HG03196 (cell line): ENCODE results near the gene SPG7.
"Not testable (repeated sequence)": the region's sequence is repeated elsewhere in the genome, so short reads cannot be mapped to it uniquely, and the experiment has no call there.

Source experiments
- ATAC-seq: cut with Tn5 transposase; IDR thresholded peaks from one replicate; pipeline ENCODE4 v1.9.1; 2021; ENCODE audit not compliant: unreplicated experiment

Gene SPG7

DNA sequence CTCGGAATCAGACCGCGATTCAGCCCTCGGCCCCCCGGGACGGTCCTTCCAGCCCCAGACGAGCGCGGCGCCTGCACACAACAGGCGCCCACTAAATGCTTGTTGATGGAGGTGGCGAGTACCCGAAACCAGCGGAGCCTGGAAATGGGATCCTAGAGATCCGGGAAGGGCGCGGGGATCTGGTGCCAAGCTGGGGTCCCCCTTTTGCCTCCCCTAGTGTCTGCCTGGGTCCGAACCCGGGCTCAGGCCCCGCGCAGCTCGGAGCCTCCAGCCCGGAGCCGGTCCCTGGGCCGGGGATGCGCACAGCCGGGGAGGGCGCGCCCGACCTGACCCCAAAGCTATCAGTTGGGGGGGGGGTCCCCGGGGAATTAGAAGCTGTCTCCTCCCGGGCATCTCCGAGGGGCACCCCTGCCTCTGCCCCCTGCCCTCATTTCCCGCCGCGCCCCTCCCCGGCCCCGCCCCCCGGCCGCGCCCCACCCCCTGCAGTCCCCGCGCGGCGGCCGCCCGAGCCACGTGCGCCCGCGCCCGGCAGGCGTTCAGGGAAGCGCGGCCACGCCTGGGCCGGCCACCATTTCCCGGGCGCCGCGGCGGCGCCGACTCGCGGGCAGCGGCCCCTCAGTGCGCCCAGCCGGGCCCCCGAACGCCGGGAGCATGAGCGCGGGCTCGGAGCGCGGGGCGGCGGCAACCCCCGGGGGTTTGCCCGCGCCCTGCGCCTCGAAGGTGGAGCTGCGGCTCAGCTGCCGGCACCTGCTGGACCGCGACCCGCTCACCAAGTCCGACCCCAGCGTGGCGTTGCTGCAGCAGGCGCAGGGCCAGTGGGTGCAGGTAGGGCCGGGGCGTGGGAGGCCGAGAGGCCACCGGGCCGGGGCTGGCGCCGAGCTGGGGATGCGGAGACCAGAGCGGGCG lies 67.3 kb downstream of the SPG7 start, which contains the start of gene CPNE7:
TSS of gene CPNE7 (plus strand) at position 512 of the 906 bp plus-strand sequence. CDS start at position 652, 140 bp downstream.
- no peak for ATAC-seq

DNA sequence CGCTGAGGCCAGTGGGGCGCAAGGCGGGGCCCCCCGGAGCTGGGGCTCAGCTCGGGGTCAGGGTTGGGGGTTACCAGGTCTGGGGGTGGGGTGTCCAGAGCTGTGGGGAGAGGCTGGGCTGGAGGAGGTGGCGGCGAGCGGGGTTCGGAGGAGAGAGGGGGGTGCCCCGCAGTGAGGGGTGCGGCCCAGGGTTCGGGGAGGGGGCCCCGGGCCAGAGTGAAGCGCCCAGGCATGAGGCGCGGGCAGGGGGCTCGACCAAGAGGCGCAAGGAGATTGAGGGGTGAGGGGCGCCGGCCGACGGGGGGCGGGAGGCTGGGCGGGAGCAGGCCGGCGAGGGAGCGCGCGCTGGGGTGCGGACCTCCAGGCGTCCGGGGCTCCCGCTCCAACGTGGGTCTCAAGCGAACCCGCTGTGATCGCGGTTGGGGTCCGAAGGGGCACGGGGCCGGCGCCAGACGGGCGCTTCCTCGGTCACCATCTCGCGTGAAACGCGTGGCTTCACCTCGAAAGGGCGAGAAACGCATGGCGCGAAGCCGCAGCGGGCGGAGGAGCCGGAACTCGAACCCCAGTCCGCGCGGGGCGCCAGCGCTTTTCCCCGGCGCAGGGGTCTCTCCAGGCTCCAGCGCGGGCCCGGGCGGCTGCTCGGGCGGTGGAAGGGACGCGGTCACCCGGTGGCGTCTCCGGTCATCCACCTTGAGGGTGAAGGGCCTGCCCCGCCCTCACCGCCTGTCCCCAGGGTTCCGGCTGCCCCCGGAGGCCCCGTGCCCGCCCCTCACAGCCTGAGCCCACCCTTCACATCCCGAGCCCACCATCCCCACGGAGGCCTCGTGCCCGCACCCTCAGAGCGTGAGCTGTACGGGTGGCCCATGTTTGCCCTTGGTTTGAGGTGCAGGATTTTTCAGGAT lies 68.2 kb downstream of the SPG7 start:
- ATAC-seq = no peak

DNA sequence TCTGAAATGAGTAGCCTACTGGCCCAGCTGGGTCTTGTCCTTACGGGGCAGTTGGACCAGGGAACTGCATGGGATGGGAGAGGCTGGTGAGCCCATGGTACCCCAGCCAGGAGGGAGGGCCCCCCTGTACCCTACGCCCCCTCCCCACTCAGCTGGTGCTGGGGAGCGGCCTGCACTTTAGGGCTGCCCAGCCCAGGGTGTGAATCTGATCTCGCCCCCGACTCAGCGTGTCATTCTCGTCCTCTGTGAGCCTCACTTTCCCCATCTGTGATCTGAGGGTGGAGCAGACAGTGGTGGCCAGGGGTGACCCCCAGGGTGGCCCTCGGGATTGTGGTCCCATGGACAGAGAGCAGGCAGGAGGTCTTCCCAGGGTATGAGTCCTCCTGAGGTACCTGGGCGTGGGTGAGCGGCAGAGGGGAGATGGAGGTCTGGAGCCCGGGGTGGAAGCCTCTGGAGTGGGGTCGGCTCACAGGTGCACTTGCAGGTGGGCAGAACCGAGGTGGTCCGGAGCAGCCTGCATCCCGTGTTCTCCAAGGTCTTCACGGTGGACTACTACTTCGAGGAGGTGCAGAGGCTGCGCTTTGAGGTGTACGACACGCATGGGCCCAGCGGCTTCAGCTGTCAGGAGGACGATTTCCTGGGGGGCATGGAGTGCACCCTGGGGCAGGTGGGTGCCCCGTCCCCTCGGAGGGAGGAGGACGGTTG lies 69.0 kb downstream of the SPG7 start:
- ATAC-seq = no peak

DNA sequence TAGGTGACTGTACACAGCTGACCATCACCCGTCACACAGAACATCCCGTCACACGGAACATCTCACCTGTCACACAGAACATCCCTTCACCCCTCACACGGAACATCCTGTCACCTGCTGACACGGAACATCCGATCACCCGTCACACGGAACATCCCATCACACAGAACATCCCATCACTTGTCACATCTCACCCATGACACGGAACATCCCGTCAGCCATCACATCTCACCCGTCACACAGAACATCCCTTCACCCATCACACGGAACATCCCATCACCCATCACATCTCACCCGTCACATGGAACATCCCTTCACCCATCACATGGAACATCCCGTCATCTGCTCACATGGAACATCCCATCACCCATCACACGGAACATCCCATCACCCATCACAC lies 71.1 kb downstream of the SPG7 start:
- no peak for ATAC-seq

DNA sequence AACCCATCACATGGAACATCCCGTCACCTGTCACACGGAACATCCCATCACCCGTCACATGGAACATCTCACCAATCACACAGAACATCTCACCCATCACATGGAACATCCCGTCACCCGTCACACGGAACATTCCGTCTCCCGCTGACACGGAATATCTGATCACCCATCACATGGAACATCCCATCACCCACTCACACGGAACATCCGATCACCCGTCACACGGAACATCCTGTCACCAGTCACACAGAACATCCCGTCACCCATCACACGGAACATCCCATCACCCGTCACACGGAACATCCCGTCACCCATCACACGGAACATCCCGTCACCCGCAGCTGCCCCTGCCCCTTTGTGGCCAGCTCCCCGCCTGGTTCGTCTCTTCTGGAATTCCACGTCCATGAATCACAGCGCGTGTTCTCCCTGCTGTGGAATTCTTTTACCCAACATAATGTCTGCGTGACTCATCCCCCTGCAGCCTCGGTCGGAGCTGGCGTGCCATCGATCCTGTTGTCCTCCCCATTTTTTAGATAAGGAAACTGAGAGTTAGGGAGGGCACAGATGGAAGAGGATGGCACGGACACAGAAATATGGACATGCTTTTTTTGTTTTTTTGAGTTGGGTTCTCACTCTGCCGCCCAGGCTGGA lies 73.0 kb downstream of the SPG7 start:
- ATAC-seq = no peak

DNA sequence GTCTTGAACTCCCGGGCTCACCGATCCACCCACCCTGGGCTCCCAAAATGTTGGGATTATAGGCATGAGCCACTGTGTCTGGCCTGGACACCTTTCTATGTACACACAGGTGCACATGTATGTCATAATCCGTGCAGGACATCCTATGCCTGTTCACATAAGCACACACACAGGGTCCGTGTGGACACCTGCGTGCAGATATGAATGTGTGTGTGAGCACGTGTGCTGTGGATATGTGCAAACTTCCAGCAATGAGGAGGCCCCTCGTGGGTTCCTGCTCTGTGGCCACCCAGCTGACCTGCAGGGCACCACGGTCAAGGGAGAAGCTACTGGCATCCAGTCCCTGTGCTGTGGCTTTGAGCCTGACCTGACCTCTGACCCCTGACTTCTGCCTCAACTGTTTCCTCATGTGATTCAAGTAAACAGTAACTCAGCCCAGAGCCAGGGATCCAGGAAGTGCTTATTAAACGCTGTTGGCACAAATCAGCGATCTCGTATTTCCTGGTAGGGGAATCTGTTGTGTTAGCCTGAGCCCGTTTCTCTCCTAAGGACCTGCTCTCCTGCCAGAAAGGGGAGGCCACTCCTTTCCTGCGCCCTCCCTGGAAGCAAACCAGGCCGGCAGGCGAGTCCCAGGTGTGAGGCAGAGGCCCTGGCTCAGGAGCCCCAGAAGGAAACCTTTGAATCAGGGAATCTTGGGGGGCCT lies 73.8 kb downstream of the SPG7 start:
- ATAC-seq = no peak

DNA sequence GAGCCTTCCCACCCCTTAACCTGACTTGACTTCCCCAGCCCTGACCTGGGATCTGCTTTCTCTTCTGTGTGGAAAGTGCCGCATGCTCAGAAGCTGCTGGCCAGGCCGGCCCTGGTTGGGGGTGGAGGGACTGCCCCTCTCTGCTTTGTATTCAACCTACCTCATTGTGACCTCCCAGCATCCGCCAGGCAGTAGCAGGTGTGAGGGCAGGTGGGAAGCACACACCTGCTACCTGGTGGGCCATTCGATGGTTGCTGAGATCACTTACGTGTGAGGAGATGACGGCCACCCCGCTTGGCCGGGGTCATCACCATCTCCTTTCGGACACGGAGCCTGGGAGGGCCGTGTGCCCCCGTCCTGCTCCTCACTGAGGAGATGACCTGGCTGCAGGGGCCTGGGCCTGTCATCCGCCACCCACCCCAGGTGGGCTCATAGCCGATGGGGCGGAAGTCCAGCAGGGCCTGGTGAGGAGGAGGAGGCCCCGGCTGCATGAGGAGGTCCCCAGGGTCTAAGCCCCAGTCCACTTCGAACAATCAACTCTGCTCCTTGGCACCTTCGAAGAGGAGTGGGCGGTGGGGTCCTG lies 74.5 kb downstream of the SPG7 start:
- no peak for ATAC-seq

DNA sequence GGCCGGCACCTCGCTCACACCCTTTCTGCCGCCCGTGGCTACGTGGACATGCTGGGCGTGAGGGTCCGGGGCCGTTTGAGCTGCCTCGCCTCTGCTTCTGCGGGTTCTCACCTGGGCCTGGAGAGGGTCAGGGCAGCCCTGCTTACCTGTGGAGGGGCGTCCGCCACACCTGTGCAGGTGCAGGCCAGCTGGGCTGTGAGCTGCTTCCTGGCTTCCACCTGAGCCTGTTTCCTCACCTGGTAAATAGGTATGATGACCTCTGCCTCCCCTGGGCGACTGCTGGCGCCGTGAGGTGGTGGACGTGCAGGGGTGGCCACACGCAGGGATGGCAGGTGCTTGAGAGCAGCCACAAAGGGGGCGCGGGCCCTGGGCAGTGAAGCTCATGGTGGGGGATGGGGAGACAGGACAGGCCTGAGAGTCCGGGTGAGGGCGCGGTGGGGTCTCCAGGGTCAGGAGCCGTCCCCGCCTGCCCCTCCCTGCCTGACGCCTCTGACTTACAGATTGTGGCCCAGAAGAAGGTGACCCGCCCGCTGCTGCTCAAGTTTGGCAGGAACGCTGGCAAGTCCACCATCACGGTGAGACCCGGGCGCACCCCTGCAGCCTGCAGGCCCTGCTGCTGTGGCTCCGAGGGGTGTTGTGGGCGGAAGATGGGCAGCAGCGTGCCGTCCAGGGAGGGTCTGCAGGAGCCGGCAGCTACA lies 75.1 kb downstream of the SPG7 start:
- no peak for ATAC-seq

DNA sequence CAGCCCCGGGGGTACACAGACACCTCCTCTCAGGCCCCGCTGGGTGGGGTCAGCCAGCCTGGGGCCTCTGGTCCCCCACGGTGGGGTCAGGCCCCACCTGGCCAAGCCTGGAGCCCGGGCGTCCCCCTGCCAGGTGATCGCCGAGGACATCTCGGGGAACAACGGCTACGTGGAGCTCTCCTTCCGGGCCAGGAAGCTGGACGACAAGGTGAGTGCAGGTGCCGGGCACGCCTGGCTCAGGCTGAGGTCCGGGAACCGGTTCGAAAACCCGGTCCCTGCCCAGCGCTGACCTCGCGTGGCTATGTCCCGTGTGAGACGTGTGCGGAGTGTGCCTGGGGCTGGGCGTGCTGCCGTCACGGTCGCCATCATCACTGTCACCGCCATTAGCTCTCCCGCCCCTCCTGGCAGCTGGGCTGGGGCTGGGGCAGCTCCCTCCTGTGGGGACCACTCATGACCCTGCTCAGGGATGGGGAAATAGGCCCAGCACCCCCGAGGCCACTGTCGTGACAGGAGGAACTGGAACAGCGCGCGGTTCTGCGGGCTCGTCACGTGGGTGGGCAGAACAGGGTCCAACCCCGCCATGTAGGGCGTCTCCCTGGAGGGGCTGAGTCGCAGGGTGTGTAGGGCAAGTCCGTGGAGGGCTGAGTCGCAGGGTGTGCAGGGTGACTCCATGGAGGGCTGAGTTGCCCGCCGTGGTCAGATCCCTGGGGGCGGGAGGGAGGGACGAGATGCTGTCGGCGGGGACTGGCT lies 75.9 kb downstream of the SPG7 start:
- ATAC-seq = no peak

DNA sequence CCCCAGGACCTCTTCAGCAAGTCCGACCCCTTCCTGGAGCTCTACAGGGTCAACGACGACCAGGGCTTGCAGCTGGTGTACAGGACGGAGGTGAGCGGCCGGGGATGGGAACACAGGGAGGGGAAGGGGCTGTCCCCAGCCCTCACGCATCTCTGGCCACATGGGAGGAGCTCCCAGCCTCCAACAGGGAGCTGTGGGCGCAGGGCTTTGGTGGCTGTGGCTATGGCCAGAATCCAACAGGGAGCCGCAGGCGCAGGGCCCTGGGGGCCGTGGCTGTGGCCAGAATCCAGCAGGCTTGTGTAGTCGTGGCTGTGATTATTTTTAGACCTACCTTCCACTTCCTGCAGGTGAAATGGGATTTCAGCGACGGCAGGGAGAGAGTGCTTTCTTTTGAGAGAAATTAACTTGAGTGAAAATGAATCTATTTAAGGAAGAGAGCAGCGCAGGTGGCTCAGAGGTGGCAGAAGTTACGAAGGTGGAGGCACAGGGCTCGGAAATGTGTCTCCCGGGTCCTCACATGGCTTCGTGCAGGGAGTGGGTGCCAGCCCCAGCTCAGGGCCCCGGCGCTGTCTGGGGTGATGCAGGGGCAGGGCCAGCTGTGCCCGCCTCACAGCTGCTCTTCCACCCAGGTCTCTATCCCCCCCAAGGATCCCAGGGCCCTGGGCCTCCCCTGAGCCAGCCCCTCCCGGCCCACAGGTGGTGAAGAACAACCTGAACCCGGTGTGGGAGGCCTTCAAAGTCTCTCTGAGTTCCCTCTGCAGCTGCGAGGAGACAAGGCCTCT lies 76.8 kb downstream of the SPG7 start:
- ATAC-seq = no peak

DNA sequence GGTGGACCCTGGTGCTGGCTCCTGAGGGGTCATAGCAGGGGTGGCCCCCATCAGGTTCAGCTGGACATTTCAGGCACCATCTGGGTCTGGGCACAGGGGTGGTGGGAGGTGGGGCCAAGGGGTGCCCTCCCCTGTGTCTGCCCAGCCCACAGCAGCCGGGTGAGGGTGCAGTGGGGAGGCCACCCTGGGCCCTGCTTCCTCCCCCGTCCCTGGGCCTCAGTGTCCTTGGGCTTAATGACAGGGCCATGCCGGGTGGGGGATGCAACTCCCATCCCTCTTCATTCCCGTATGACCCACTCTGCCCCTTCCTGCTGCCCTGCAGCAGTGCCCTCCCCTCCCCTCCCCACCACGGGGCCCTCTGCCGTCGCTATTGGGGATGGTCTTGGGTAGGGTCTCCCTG lies 78.0 kb downstream of the SPG7 start:
- ATAC-seq = no peak

DNA sequence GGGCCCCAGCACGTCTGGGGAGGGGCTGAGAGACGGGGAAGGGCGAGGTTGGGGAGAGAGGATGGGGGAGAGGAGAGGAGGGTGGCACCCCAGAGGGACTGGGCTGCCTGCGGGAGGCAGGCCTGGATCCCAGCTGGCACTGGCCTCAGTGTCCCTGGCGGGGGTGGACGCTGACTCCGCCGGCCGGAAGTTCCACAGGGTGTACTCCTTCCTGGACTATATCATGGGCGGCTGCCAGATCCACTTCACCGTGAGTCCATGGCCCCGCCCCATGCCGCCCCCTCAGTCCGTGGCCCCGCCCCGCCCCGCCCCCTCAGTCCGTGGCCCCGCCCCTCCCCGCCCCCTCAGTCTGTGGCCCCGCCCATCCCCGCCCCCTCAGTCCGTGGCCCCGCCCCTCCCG lies 78.7 kb downstream of the SPG7 start:
- ATAC-seq = no peak

DNA sequence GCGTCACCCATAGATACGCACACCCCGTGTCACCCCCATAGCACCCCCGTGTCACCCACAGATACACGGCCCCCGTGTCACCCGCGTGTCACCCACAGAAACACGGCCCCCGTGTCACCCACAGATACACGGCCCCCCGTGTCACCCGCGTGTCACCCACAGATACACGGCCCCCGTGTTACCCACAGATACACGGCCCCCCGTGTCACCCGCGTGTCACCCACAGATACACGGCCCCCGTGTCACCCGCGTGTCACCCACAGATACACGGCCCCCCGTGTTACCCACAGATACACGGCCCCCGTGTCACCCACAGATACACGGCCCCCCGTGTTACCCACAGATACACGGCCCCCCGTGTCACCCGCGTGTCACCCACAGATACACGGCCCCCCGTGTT lies 79.5 kb downstream of the SPG7 start:
- not testable (repeated sequence) for ATAC-seq

DNA sequence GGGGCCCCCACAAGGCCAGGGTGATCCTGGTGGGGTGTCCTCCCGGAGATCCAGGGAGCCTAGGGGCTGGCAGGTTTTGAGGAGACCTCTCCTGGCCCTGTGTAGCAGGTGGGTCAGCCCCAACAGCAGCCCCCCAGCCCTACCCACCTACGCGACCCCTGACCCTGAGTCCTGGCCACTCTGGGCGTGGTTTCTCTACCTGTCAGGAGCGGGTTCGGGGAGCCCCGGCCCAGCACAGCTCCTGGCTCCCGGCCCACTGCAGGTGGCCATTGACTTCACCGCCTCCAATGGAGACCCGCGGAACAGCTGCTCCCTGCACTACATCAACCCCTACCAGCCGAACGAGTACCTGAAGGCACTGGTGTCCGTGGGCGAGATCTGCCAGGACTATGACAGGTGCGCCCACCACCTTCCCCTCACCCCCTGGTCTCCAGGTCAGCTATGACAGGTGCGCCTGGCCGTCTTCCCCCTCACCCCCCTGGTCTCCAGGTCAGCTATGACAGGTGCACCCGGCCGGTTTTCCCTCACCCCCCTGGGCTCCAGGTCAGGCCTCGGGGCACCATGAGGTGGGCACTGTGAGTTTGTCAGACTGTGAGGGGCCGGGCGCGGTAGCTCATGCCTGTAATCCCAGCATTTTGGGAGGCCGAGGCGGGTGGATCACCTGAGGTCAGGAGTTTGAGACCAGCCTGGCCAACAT lies 80.4 kb downstream of the SPG7 start:
- no peak for ATAC-seq

DNA sequence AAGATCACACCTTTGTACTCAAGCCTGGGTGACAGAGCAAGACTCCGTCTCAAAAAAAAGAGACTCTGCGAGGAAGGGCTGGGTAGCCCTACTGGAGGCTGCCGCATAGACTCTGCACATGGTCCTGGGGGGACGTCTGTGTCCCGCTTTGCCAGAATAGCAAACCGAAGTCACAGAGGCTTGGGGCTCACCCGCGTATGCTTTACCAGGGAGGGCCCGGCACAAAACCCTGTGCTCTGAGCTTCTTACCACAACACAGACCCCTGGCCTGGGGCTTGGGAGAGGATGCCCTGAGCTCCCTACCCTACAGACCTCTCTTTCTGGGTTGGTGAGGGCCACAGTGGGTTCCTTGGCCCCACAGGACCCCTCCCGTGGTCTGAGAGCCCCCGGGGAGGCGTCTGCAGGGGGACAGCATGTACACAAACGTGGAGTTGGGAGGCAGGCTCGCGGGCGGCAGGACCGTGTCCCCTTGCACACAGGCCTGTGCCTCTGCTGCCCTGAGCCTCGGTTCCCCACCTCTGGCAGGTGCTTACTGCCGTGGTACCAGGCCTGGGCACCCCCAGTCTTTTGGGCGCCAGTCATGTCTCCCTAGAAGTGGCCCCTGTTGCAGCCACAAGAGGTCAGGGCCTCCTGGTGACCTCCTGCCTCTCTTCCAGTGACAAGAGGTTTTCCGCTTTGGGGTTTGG lies 81.2 kb downstream of the SPG7 start:
- ATAC-seq = no peak

DNA sequence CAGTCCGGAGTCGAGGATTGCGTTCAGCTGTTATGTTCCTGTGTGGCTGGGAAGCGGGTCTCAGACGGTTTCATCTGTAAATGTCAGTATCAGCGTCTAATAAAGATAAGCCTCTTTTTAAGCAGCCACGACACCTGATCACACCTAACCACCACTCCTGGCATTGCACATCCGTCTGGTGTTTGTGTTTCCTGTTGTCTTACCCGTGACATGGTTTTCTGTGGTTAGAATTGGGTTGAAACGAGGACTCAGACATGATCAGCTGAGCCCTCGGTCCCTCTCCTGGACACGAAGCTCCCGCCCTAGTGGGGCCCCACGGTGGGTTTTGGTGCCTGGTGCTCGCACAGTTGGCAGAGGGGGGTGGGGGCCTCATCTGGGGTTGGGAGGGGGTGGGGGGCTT lies 85.6 kb downstream of the SPG7 start:
- no peak for ATAC-seq
